GM10266 (cell line): ENCODE data around the gene CD33.

Source experiments
- DNase-seq: peaks from one replicate; pipeline ENCODE4 v3.0.0; 2012; ENCODE audit errors: extremely low spot score
- TF ChIP-seq, protein P1 (sequence below): IDR thresholded peaks from 2 replicates; pipeline ENCODE4 v1.5.1; 2012; ENCODE audit warnings: mild to moderate bottlenecking, low read depth; ENCODE audit not compliant: control insufficient read depth, insufficient read depth; ENCODE audit errors: missing control alignments

The CD33 gene

DNA sequence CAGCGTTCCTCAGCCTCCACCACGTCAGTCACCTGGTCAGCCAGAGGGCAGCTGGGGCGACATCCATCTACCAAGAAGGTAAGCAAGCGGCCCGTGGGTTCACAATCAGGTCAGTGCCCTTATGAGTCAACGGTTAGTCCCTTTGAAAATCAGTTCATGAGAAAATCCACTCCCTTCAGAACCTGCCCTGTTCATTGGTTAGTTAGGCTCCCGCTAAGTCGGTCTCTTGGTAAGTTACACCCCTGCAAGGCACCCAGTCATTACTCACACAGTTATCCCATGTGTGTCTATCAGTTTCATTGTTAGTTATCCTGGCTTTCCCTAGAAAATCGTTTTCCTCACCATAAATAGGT, 26.6 kb downstream of the CD33 start:
- TF ChIP-seq, protein P1, sequence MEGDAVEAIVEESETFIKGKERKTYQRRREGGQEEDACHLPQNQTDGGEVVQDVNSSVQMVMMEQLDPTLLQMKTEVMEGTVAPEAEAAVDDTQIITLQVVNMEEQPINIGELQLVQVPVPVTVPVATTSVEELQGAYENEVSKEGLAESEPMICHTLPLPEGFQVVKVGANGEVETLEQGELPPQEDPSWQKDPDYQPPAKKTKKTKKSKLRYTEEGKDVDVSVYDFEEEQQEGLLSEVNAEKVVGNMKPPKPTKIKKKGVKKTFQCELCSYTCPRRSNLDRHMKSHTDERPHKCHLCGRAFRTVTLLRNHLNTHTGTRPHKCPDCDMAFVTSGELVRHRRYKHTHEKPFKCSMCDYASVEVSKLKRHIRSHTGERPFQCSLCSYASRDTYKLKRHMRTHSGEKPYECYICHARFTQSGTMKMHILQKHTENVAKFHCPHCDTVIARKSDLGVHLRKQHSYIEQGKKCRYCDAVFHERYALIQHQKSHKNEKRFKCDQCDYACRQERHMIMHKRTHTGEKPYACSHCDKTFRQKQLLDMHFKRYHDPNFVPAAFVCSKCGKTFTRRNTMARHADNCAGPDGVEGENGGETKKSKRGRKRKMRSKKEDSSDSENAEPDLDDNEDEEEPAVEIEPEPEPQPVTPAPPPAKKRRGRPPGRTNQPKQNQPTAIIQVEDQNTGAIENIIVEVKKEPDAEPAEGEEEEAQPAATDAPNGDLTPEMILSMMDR: no peak
- DNase-seq: no peak

DNA sequence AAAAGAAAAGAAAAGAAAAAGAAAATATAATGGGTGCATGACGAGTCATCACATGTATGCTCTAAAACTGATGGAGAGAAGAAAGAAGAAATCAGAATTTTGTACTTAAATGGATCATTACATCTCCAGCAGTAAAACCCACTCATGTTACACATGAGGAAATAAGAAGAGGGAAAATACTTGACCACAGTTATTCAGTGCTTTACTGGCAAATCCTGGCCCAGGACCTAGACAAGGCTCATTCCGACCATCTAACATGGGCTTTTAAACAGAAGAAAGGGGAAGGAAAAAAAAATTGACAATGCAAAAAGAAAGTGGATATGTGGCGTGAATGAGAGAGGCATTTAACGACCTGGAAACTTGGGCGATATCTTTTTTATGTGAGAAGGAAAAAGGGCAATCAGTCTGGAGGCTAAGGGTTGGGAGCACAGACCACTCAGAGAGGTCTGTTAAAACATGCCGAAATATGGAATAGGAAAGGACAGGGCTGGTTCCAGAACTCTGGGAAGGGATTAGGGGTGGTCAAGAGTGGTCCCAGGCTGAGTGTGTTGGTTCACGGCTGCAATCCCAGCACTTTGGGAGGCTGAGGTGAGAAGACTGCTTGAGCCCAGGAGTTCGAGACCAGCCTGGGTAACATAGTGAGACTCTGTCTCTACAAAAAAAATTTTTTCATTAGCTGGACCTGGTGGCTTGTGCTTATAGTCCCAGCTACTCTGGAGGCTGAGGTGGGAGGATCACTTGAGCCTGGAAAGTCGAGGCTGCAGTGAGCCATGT, 27.6 kb downstream of the CD33 start:
- no peak for DNase-seq
- TF ChIP-seq, protein P1: no peak

DNA sequence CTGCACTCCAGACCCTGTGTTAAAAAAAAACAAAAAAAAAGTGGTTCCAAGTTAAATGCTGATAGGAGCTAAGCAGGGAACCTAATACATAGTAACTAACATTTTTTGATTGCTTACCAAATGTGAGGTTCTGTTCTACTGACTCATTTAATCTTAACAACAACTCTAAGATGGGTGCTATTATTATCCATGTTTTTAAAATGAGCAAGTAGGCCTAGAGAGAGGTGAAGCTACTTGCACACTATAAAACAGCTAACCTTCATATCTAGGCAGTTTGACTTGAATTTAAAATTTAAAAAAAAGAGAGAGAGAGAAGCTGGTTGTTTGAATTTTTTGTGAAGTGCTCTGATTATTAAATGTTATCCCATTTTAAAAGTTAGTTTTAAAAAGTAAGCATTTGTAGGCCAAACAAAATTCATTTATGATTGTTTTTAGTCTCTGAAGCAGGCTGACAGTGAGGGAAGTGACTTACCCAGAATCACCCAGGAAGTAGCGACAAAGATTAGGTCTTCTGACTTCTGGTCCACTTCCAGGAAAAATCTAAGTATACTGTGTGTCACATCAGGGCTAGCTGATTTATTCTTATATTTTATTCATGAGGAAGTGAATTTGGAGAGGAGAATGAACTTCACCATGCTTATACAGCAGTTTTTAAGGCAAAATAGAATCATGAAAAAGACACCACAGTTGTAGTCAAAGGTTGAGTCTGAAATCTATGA, 28.4 kb downstream of the CD33 start:
- TF ChIP-seq, protein P1: no peak
- no peak for DNase-seq

DNA sequence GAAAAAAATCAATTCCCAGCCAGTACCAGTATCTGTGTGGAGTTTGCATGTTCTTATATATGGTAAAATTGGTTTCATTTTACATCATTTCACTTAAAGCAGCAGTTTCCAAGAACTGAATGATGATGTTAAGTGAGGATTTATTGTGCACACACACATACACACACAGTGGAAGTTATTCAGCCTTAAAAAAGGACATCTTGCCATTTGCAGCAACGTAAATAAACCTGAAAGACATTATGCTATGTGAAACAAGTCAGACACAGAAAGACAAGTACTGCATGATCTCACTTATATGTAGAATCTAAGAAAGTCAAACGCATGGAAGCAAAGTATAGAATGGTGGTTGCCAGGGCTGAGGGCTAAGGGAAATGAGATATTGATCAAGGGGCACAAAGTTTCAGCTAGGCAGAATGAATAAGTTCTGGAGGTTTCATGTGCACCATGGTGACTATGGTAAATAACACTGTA, 31.3 kb downstream of the CD33 start:
- TF ChIP-seq, protein P1: no peak
- DNase-seq: no peak

DNA sequence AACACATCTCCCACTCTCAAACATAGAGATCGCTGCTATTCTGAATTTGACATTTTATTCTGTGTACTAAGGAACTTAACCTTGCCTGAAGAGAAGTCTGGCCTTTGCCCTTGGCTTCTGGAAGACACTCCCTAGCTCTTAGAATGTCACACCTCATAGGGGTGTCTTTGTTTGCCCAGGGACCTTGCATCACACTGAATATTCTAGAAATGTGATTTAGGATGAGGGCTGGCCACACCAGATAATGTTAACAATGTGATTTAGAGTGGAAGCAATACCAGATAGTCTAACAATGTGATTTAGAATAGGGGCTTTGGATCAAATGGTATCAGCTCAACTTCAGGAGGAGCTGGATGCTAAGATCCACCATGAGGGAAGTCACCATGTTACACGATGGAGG, 32.6 kb downstream of the CD33 start:
- TF ChIP-seq, protein P1: no peak
- no peak for DNase-seq

DNA sequence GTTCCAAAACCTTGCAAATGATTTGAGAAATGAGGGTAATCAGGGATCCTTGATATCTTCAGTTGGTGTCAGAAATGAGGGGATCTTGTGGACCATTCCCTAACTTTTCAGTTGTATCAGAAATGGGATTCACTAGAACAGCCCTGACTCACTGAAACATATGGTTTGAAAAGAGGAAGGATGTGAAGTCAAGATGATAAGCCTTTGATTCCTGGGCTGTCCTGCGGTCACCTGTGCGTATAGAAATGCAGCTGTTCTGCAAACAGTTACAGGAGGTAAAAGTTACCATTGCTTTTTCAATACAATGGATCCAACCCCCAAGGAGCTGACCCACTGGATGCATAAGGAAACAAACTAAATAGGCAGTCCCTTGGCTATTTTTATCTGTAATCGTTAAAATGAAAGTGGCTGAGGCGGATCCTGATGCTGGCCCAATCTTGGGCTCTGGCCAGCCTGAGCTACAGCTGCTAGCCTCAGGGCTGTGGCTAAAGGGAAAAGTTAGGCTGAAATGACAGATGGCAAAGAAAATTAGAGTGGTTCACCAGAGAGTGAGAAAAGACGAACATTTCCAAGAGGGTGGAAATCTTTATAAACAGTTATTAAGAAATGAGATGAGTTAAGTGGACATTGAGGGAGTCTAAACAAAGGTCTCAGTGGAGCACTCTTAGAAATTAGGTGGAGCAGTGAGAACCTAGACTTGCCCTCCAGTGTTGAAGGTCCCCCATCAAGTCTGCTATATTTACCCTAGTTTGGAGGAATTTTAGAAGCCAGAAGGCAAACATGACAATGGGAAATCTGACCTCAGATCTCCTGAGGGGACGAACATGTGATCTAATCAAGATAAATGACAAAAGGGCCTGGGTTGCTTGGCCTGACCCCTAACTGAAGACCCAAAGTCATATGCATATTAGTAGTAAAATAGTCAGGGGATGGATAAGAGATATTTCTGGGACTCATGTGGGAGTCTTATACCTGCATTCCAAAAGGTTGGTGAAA, 33.6 kb downstream of the CD33 start:
- no peak for DNase-seq
- TF ChIP-seq, protein P1: no peak
